Sigmoid colon (tissue), 4 donors: ENCODE data around the gene CD274.

Source experiments
- CTCF ChIP-seq, 4 experiments: fragments of 450-650 bp in 3 of 4; fragments of 200-600 bp in 1 of 4; IDR thresholded peaks; one replicate each; pipeline ENCODE4 v1.5.1; 2016 to 2019; ENCODE audit warnings: antibody characterized with exemption in 4 of 4, mild to moderate bottlenecking in 3 of 4, moderate library complexity in 2 of 4
- EP300 ChIP-seq, 4 donors: sonication (generic); formaldehyde crosslinking; IDR thresholded peaks; one replicate each; pipeline ENCODE4 v1.6.1; 2017; ENCODE audit warnings: antibody characterized with exemption in 4 of 4
- POLR2A ChIP-seq, 2 donors: fragments of 450-650 bp; IDR thresholded peaks; one replicate each; pipeline ENCODE4 v1.6.1; 2016; ENCODE audit warnings: antibody characterized with exemption in 2 of 2, mild to moderate bottlenecking in 2 of 2, moderate library complexity in 2 of 2
- POLR2AphosphoS5 ChIP-seq, 4 donors: sonication (generic); formaldehyde crosslinking; IDR thresholded peaks; one replicate each; pipeline ENCODE4 v1.6.1; 2017; ENCODE audit warnings: antibody characterized with exemption in 4 of 4

- TF ChIP-seq CTCF (IDR thresholded peaks at IDR 0.05) (no peak), POLR2A (IDR thresholded peaks at IDR 0.05) (no peak), POLR2AphosphoS5 (IDR thresholded peaks at IDR 0.05) (no peak), EP300 (IDR thresholded peaks at IDR 0.05) (no peak)
Measured at GRCh38 chr9:5481322-5482040, 31.1 kb downstream of the CD274 start.
